Body of pancreas (tissue), 4 donors: ENCODE measurements around the gene GALNT9. TPM values are rescaled to one million over a fixed set of nuclear protein-coding genes. Genes with fewer than 3 reads are reported as not detected.

ENCODE experiments used
- ATAC-seq: fragments of 150-250 bp; one replicate; pipeline ENCODE4 v1.9.1; 2016
- DNase-seq, 4 donors: peaks; one replicate each; pipeline ENCODE4 v3.0.0-alpha.2; 2019
- H3K27ac ChIP-seq, 4 donors: fragments of 200-600 bp; sonication (generic); 1 replicate in 3 of 4; 2 replicates in 1 of 4; pipeline versions ENCODE4 v1.5.1 to v1.6.1; 2016 to 2019; ENCODE audit warnings: mild to moderate bottlenecking in 1 of 4, mixed read lengths in 1 of 4, moderate library complexity in 1 of 4
- H3K27me3 ChIP-seq, 2 donors: fragments of 200-600 bp; sonication (generic); one replicate each; pipeline ENCODE4 v1.6.0; 2016; ENCODE audit warnings: mild to moderate bottlenecking in 1 of 2
- H3K36me3 ChIP-seq, 2 donors: fragments of 200-600 bp; sonication (generic); replicated peaks in 1 of 2; 2 replicates each; pipeline ENCODE4 v1.5.1; 2016; ENCODE audit warnings: low read depth in 2 of 2; ENCODE audit not compliant: insufficient read depth in 1 of 2
- H3K4me1 ChIP-seq: fragments of 200-600 bp; sonication (generic); one replicate; pipeline ENCODE4 v1.6.0; 2016
- H3K4me3 ChIP-seq, 2 donors: fragments of 200-600 bp; sonication (generic); 1 replicate in 1 of 2; 2 replicates in 1 of 2; pipeline ENCODE4 v1.5.1; 2016 to 2019
- H3K9me3 ChIP-seq, 3 donors: fragments of 200-600 bp; sonication (generic); 1 replicate in 2 of 3; 2 replicates in 1 of 3; pipeline ENCODE4 v1.5.1; 2016
- CTCF ChIP-seq, 7 experiments: fragments of 450-650 bp in 4 of 7; fragments of 200-600 bp in 3 of 7; sonication (generic) in 3 of 7; IDR thresholded peaks; one replicate each; pipeline ENCODE4 v1.5.1; 2016 to 2019; ENCODE audit warnings: antibody characterized with exemption in 7 of 7
- POLR2A ChIP-seq, 3 donors: fragments of 450-650 bp; IDR thresholded peaks; one replicate each; pipeline ENCODE4 v1.6.1; 2016; ENCODE audit warnings: antibody characterized with exemption in 3 of 3, mild to moderate bottlenecking in 2 of 3
- WGBS, 2 donors: methylation state at CpG; one replicate each; pipeline ENCODE4 v1.1.5; 2017; 5-methylcytosine and 5-hydroxymethylcytosine counted together
- intact Hi-C: fragments of 100-400 bp; cut with DNase I; formaldehyde crosslinking; loops from one replicate; pipeline ENCODE4 v1.15.1; 2023
- total RNA-seq, 2 donors: library from RNA; depleted of rRNA; stranded (reverse); fragments of >200 nt; gene quantifications; one replicate each; pipeline ENCODE4 v1.1.0, GENCODE V29; 2016

GALNT9 gene
- total RNA-seq, 2 donors from 2014 or later: not detected

GRCh38 chr12:132333766-132334165 lies 4.4 kb upstream of the GALNT9 start:
- H3K36me3 ChIP-seq: no peaks in the 10 kb centered on the region
- ATAC-seq (no peak), DNase-seq (no peak)
- no peak for TF ChIP-seq POLR2A (IDR thresholded peaks at IDR 0.05)
- TF ChIP-seq CTCF (IDR thresholded peaks at IDR 0.05): no peak
- H3K27ac ChIP-seq: no peak overlapping the region
- no peak overlapping the region for H3K4me3 ChIP-seq
- intact Hi-C loops: no loop called here
- H3K27me3 ChIP-seq: peaks cover 0 to 16% of the 10 kb centered on the region in 2 donors
- H3K4me1 ChIP-seq: no peaks in the 10 kb centered on the region
- WGBS, 2 donors: 55 to 71% methylated on average over 11 to 26 of the region's 26 CpGs
- H3K9me3 ChIP-seq: no peaks in the 10 kb centered on the region

GRCh38 chr12:132333273-132333672 lies 3.9 kb upstream of the GALNT9 start:
- no peak for DNase-seq
- H3K4me3 ChIP-seq: no peak overlapping the region
- no peak overlapping the region for H3K27ac ChIP-seq
- TF ChIP-seq POLR2A (IDR thresholded peaks at IDR 0.05) (no peak), CTCF (IDR thresholded peaks at IDR 0.05) (no peak)
- no peaks in the 10 kb centered on the region for H3K9me3 ChIP-seq
- H3K27me3 ChIP-seq: peaks cover 0 to 20% of the 10 kb centered on the region in 2 donors
- H3K4me1 ChIP-seq: no peaks in the 10 kb centered on the region
- no peak for ATAC-seq
- intact Hi-C loops: no loop called here
- WGBS, 2 donors: 69 to 73% methylated on average over 5 to 13 of the region's 13 CpGs
- no peaks in the 10 kb centered on the region for H3K36me3 ChIP-seq

GRCh38 chr12:132330549-132330881 lies 1.1 kb upstream of the GALNT9 start:
- DNase-seq (no peak), ATAC-seq (no peak)
- Histone ChIP-seq H3K4me3 (no peak overlapping the region), H3K4me1 (no peaks in the 10 kb centered on the region), H3K27me3 (peaks cover 0 to 20% of the 10 kb centered on the region in 2 donors), H3K36me3 (no peaks in the 10 kb centered on the region), H3K9me3 (no peaks in the 10 kb centered on the region), H3K27ac (no peak overlapping the region)
- WGBS, 2 donors: 64% methylated on average over 5 of the region's 5 CpGs
- intact Hi-C loops: no loop called here
- no peak for TF ChIP-seq CTCF (IDR thresholded peaks at IDR 0.05)
- no peak for TF ChIP-seq POLR2A (IDR thresholded peaks at IDR 0.05)

GRCh38 chr12:132329720-132330548 lies 545 bp upstream of the GALNT9 start:
- Histone ChIP-seq H3K4me1 (no peaks in the 10 kb centered on the region), H3K27ac (no peak overlapping the region), H3K4me3 (no peak overlapping the region), H3K9me3 (no peaks in the 10 kb centered on the region), H3K27me3 (peaks cover 0 to 20% of the 10 kb centered on the region in 2 donors), H3K36me3 (no peaks in the 10 kb centered on the region)
- intact Hi-C loops: no loop called here
- TF ChIP-seq CTCF (IDR thresholded peaks at IDR 0.05) (no peak), POLR2A (IDR thresholded peaks at IDR 0.05) (no peak)
- ATAC-seq (no peak), DNase-seq (no peak)
- 29 to 93% methylated on average over 2 to 10 of the region's 49 CpGs for WGBS, 2 donors
